Islet of Langerhans (tissue), 1 donor: ENCODE results near the gene MOV10.
"Not testable (repeated sequence)": the region's sequence is repeated elsewhere in the genome, so short reads cannot be mapped to it uniquely, and the experiment has no call there.

ENCODE experiments used
- FAIRE-seq: peaks from one replicate; lab custom pipeline; 2011; peaks lifted over from hg19 to GRCh38; lab: Jason Lieb, UNC

Gene MOV10

DNA sequence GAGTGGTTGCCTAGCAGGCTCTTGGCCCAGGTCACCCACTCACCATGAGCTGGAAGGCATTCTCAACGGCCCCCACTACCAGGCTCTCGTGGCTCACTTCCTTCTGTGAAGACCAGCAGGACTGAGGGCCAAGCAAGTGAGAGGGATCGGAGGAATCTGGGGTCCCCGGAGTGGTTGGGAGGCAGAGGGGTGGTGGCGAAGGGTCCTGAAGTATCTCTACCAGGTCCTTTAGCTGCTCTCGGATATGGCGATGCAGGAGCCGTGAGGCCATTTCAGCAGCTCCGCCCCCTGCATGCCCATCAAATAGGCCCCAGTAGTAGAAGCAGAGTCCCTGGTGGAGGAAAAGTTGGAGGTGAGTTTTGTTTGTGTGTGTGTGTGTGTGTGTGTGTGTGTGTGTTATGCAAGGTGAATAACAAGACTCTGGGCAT is 38.3 kb downstream of the MOV10 start:
- no peak for FAIRE-seq

DNA sequence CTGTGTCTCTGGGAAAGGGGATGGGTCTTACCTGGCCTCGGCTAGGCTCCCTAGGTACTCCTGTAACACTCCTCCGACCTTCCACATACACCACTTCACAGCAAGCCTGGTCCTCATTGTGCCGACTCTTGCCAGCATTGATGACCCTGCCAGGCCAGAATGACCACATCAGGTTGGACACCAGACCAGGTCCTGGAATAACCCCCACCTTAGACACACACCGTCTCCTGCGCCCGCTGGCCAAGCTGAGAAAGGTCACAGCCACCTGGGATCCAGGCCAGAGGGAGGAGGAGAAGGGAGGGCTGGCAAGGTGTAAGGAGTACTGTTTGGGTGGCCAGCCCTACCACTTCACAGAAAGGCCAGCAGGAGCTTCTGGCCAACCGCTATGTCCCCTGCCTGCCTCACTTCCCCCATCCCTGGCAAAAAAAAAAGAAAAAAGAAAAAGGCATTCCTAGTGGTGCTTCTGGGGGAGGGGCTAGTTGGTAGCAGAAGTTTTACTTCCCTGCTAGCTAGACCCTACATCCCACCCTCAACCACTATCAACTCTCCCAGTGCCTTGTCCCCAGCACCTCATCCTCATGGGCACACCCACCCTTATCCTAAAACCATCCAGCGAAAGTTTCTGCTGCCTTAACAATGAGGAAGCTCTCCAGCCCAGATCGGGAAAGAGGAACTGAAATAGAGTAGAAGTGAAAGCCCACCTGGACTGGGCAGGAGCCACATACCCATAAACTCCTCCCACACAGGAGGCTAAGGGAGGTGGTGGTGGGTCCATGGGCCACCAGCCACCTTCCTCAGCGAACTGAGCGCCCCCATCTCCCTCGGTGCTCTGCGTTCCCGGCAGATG is 39.2 kb downstream of the MOV10 start:
- FAIRE-seq: no peak

DNA sequence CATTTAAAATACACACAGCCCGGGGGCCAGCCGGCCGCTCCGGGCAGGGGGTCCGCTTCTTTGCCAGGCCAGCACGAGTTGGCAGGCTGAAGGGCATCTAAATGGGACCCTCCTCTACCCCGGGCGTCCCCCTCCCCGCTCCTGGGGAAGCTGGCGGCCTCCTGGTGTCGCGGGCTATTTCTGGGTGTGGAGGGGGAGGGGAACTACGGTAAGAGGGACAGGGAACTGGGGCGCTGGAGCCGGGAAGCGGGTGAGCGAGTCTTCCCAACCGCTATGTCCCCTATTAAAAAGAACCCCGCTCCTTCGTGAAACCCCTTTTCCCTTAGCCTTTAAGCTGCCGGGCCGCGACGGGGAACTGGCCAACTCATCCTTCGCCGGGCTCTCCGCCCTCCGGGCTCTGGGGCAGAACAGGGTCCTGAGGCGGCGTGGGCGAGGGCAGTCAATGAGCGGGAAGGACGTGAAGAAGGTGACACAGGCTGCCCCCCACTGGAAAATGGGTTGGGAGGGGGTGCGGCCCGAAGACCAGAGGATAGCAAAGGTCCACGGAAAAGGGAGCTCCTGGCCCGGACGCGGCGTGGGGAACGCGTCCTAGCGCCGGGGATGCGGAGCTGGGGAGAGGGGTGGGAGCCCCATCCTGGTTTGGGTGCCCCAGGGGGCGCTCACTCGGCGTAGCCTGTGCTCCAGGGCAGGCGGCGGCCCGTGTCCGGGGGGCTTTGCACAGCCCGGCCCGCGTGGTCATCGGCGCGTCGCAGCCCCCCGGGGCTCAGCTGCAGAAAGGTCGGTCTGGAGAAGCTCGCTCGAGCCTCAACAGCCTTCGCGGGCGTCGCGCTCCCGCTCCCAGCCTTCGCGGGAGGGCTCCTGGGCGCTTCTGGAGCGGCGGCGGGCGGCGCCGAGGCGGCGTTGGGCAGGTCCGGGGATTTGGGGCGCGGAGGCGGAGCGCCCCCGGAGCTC is 40.1 kb downstream of the MOV10 start:
- FAIRE-seq: no peak

GRCh38 chr1:112715264-112716053 is 41.0 kb downstream of the MOV10 start, which contains the start of gene PPM1J:
Gene PPM1J, minus strand, starts transcription at chr1:112715332. Its CDS starts 31 bp downstream, at chr1:112715301.
- FAIRE-seq: no peak

GRCh38 chr1:112716133-112716720 is 41.8 kb downstream of the MOV10 start:
- FAIRE-seq: no peak

- no peak for FAIRE-seq
These were observed 42.9 kb downstream of the MOV10 start for GRCh38 chr1:112717263-112717873.

DNA sequence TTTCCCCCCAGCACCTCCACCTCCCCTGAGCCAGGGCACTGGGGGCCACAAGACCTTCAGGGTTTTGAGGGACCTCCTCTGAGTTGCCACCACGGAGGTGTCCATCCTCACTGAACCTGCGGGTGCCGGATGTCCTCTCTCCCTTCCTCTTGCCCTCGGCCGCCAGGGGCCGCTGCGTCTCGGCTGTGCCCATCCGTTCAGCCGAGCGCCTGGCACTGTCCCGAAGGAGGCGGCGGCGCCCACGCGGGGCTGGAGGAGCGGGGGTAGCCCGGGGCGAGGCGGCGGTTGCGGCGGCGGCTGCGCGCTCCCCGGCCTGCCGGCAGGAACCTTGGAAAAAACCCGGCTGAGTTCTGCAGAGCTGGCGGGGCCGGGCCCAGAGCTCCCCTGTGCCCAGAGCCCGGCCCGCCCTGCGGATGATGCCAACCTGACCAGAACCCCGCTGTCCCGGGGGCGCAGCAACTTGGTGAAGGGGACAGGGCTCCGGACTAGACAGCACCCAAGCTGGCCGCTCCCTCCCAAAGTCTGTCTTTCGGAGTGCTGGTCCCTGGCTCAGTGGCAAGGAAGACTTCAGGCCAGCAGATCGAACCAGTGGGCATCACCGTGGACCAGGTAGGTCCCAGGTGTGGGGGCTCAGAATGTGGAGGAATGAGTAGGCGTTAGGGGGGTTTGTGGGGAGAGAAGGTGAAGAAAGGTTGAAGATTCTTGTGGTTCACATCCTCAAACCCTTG is 44.4 kb downstream of the MOV10 start:
- no peak for FAIRE-seq

GRCh38 chr1:112719706-112720105 is 45.2 kb downstream of the MOV10 start:
- FAIRE-seq: no peak

DNA sequence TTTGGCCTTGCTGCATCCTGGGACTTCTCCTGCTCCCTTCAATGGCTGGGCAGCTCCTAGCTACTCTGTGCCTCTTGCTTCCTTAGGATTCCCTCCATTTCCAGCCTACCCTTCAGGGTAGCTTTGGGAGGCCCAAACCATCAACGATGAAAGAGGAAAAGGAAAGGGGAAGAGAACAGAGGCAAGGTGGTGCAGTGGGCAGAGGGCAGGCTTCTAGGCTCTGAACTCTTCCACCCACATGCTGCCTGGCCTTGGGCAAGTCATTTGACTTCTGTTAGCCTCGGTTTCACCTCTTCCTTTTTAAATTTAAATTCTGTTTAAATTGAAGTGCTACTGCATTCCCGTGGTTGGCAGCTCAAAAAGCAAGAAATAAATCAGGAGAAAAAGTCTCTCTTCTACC is 46.3 kb downstream of the MOV10 start:
- no peak for FAIRE-seq

- not testable (repeated sequence) for FAIRE-seq
These were observed 46.8 kb downstream of the MOV10 start for GRCh38 chr1:112721294-112721693.

DNA sequence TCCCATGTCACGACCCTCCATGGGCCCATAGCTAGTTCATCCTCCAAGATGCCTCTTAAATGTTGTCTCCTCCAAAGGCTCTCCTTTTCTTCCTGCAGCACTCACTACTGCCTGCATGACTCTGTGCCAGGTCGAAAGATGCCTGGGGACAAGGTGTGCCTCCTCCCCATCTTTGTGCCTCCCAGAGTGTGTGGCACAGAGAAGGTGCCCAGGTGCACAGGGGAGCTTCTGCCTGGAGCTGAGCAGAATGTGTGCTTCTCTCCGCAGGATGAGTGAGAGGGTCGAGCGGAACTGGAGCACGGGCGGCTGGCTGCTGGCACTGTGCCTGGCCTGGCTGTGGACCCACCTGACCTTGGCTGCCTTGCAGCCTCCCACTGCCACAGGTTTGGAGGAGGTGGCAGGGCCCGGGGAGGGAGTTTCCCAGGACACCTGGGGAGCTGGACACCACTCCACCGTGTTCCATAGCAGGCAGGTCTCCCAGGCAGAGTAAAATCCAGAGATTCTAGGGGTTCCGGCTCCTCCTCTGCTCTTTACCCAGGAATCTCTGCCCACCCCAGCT is 47.6 kb downstream of the MOV10 start:
- no peak for FAIRE-seq

DNA sequence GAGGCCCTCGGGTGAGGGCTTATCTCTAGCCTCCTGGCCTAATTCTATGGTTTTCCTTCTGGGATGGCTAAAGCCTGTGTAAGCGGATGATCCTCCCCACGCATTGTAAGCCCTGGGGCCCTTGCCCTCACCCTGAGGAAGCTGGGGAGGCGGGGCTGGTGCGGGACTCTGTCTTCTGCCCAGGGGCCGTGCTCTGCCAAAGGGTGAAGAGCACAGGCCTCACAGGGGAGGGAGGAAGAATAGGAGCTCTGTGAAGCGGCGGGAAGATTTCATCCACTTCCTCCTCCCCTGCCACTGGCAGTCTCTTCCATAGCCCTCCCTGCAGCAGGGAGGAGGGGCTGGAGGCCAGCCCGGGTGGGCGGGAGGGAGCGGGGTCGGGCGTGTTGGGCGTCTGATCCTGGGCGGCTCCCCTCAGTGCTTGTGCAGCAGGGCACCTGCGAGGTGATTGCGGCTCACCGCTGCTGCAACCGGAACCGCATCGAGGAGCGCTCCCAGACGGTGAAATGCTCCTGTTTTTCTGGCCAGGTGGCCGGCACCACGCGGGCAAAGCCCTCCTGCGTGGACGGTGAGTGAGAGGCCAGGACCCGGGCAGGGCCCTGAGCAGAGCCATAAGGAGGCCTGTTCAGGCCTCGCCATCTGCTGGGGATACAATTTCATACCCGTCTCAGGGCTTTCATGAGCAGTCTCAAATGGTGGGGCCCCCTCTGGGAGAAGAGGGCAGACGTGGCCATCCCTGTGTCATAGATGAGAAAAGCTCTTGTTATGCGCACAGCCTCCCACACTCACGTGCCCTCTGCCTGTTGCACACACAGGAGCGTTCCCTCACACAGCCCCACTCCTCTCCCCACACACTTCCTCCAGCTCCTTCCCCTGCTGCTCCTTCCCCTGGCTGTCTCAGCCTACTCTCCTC is 48.4 kb downstream of the MOV10 start:
- FAIRE-seq: no peak

DNA sequence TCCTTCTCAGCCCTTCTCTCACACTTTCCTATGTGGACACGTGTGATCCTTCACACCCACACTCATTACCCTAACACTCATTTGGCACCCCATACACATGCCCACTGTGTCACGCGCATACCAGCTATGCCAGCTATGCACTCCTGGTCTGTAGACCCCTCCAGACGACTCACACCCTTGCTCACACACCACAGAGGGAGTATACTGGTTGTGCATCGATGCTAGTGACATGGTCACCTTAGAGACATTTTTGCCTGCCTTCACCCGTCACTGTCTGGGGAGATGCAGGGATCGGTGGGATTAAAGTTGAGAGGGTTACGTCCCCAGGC is 49.0 kb downstream of the MOV10 start:
- FAIRE-seq: no peak

DNA sequence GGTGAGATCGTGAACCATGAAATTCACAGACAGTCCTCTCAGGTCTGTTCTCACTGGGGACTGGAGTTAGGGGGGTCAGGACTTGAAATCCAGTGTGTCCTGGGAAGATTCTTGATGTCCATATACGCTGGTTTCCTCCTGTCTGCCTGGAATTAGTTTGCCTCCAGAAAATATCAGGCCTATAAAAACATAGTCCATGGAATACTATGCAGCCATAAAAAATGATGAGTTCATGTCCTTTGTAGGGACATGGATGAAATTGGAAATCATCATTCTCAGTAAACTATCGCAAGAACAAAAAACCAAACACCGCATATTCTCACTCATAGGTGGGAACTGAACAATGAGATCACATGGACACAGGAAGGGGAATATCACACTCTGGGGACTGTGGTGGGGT is 49.8 kb downstream of the MOV10 start:
- FAIRE-seq: not testable (repeated sequence)

- FAIRE-seq: no peak
These were observed 53.3 kb downstream of the MOV10 start for GRCh38 chr1:112727716-112728115.

DNA sequence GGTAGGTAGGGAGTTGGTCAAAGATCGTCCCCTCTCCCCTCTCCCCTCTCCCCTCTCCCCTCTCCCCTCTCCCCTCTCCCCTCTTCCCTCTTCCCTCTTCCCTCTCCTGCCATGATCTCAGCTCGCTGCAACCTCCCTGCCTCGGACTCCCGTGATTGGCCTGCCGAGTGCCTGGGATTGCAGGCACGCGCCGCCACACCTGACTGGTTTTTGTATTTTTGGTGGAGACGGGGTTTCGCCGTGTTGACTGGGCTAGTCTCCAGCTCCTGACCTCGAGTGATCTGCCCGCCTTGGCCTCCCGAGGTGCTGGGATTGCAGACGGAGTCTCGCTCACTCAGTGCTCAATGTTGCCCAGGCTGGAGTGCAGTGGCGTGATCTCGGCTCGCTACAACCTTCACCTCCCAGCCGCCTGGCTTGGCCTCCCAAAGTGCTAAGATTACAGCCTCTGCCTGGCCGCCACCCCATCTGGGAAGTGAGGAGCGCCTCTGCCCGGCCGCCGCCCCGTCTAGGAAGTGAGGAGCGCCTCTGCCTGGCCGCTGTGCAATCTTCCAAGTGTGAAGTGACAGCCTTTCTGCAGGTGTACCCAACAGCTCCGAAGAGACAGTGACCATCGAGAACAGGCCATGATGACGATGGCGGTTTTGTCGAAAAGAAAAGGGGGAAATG is 54.0 kb downstream of the MOV10 start:
- not testable (repeated sequence) for FAIRE-seq

DNA sequence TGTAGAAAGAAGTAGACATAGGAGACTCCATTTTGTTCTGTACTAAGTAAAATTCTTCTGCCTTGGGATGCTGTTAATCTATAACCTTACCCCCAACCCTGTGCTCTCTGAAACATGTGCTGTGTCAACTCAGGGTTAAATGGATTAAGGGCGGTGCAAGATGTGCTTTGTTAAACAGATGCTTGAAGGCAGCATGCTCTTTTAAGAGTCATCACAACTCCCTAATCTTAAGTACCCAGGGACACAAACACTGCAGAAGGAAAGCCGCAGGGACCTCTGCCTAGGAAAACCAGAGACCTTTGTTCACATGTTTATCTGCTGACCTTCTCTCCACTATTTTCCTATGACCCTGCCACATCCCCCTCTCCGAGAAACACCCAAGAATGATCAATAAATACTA is 54.6 kb downstream of the MOV10 start:
- not testable (repeated sequence) for FAIRE-seq

- no peak for FAIRE-seq
These were observed 55.5 kb downstream of the MOV10 start for GRCh38 chr1:112729909-112730308.

- FAIRE-seq: no peak
These were observed 57.0 kb downstream of the MOV10 start for GRCh38 chr1:112731451-112731850.
